Fibroblast of lung (primary cell): ENCODE results near the gene OTOP2.
A peak's percentile ranks its signal among the peaks of the same experiment; 100 is the strongest.

Experiments used
- EZH2 ChIP-seq: IDR thresholded peaks from 2 replicates; pipeline ENCODE4 v1.5.1; 2012; ENCODE audit warnings: low read length, control low read depth, mild to moderate bottlenecking; ENCODE audit errors: missing control alignments
- TF ChIP-seq, protein P1 (sequence below), 2 donors: IDR thresholded peaks in 1 of 2; conservative IDR thresholded peaks in 1 of 2; 1 replicate in 1 of 2; 2 replicates in 1 of 2; pipeline ENCODE4 v1.5.1; 2011 to 2012; ENCODE audit warnings: low read length in 2 of 2, control low read depth in 1 of 2, inconsistent platforms in 1 of 2, low read depth in 1 of 2, mild to moderate bottlenecking in 1 of 2

DNA sequence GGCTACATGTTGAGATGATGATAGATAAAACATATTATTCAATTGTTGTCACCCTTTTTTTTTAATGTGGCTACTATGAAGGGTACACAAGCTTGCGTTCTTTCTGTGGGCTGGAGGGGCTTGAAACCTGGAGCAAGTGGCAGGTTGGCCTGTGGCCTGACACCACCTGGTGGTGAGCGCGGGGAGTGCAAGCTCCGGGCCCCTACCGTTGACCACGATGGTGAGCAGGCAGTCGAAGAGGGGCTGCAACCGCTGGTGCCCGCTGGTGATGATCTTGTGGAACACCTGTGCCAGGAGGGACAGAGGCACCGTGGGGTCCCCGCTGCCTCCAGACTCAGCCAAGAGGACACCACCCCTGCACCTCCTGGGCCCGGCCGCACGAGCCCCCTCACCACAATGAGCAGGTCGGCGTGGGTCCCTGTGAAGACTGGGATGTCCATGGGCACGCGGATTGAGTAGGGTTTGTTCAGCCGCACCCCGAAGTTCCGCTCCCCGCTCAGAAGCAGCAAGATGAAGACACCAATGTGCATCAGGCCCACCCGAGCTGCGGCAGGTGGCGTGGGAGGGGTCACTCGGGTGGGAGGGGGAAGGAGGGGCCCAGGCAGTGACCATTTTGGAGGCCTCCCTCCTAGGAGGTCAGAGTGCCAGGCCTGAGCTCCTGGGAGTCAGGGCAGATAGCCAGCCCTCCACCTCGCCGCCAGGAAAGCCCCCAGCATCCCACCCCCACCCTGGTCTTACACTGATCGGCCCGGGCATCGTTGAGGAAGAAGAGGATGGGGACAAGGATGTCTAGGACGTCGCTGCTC, 34.1 kb downstream of the OTOP2 start:
- TF ChIP-seq, protein P1, sequence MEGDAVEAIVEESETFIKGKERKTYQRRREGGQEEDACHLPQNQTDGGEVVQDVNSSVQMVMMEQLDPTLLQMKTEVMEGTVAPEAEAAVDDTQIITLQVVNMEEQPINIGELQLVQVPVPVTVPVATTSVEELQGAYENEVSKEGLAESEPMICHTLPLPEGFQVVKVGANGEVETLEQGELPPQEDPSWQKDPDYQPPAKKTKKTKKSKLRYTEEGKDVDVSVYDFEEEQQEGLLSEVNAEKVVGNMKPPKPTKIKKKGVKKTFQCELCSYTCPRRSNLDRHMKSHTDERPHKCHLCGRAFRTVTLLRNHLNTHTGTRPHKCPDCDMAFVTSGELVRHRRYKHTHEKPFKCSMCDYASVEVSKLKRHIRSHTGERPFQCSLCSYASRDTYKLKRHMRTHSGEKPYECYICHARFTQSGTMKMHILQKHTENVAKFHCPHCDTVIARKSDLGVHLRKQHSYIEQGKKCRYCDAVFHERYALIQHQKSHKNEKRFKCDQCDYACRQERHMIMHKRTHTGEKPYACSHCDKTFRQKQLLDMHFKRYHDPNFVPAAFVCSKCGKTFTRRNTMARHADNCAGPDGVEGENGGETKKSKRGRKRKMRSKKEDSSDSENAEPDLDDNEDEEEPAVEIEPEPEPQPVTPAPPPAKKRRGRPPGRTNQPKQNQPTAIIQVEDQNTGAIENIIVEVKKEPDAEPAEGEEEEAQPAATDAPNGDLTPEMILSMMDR (conservative IDR thresholded peaks at IDR 0.05 in 1 of 2, IDR thresholded peaks at IDR 0.05 in 1 of 2; ENCODE audit: low read depth in 1 of 2, low read length in 2 of 2): peak; percentile 80 to 84
- no peak for TF ChIP-seq EZH2
